GM13976 (cell line): ENCODE data around the gene ZNF556.

Source experiments
- DNase-seq: peaks from one replicate; pipeline ENCODE4 v3.0.0; 2012; ENCODE audit warnings: low spot score
- in situ Hi-C: fragments of 300-500 bp; cut with MboI; formaldehyde crosslinking; loops from one replicate; pipeline ENCODE4 v1.12.0; 2022; ENCODE audit warnings: low sequenced_read_pairs, mixed read lengths, inconsistent platforms; ENCODE audit not compliant: unreplicated experiment
- TF ChIP-seq, protein P1 (sequence below): IDR thresholded peaks from 2 replicates; pipeline ENCODE4 v1.5.1; 2012; ENCODE audit warnings: borderline replicate concordance, mild to moderate bottlenecking; ENCODE audit not compliant: insufficient read depth; ENCODE audit errors: extremely low read depth, missing control alignments, control extremely low read depth

The ZNF556 gene

DNA sequence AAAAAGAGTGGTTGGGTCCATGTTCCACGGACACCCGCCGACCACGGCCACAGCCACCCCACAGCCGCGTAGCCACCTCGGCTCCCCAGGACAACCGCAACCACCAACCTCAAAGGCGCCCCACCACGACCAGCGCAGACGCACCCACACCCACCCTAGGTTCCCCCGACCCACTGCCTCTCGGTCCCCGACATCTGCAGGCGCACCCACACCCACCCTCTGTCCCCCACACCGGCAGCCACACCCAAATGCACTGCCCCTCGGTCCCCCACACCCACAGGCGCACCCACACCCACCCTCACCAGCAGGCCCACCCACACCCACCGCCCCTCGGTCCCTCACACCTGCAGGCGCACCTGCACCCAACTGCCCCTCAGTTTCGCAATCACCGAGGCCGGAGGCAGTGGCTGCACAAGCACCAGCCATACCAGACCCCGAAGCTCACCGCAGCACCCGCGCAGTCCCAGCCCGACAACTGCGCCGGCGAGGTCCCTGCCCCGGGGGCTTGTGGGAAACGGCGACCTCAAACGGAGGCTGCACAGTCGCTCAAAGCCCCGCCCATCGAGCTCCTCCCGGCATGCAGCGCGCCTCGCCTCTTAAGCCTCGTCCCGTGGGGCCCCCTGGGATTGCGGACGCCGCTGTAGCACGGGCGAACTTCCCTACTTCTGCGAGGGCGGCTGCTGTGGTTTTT, 59.4 kb downstream of the ZNF556 start:
- DNase-seq: no peak
- in situ Hi-C loops: no loop called here
- TF ChIP-seq, protein P1, sequence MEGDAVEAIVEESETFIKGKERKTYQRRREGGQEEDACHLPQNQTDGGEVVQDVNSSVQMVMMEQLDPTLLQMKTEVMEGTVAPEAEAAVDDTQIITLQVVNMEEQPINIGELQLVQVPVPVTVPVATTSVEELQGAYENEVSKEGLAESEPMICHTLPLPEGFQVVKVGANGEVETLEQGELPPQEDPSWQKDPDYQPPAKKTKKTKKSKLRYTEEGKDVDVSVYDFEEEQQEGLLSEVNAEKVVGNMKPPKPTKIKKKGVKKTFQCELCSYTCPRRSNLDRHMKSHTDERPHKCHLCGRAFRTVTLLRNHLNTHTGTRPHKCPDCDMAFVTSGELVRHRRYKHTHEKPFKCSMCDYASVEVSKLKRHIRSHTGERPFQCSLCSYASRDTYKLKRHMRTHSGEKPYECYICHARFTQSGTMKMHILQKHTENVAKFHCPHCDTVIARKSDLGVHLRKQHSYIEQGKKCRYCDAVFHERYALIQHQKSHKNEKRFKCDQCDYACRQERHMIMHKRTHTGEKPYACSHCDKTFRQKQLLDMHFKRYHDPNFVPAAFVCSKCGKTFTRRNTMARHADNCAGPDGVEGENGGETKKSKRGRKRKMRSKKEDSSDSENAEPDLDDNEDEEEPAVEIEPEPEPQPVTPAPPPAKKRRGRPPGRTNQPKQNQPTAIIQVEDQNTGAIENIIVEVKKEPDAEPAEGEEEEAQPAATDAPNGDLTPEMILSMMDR: no peak

DNA sequence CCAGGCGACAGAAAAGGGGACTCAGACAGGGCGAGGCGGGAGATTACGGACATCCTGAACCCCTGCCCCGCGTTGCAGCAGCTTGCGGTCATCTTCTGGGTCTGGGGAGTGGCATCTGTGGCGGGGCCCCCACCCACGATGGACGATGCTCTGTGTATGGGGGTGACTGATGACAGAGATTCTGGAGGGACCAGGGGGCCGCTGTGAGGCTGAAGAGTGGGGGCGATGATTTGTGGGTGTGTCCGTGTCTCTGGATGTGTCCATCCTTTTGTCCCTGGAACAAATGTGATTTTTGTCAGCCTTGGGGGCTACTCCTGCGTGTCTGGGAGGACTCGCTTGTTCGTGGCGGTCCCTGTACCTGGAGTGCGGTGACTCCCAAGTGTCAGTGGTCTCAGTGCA, 59.9 kb downstream of the ZNF556 start:
- in situ Hi-C loops: no loop called here
- TF ChIP-seq, protein P1: no peak
- DNase-seq: no peak
